Stimulated activated CD4-positive, alpha-beta T cell treated with anti-CD3 and anti-CD28 coated beads, Interleukin-12 subunit alpha, Interleukin-12 subunit beta, amount 100 ng/mL, for 48 hours (primary cell): ENCODE measurements around the gene PHOSPHO2.

Experiments
- DNase-seq, 3 donors: peaks; one replicate each; pipeline ENCODE4 v3.0.0-alpha.2; 2020; ENCODE audit warnings: low read depth in 2 of 3, low spot score in 1 of 3

Gene PHOSPHO2

GRCh38 chr2:169694113-169694893, at the start of gene PHOSPHO2, which contains the start of gene CFAP210:
Gene PHOSPHO2, plus strand, starts transcription at chr2:169694469. Its CDS starts 6,503 bp downstream, at chr2:169700972.
Gene CFAP210, minus strand, starts transcription at chr2:169694405. Its CDS starts 78 bp downstream, at chr2:169694327.
- DNase-seq: peak; percentile 96 to 99 (median 96)

- DNase-seq: no peak
Observed at GRCh38 chr2:169647496-169647895, 46.8 kb upstream of the PHOSPHO2 start.

GRCh38 chr2:169649278-169649677, 45.0 kb upstream of the PHOSPHO2 start:
- no peak for DNase-seq

- DNase-seq: no peak
Observed at GRCh38 chr2:169653636-169654035, 40.6 kb upstream of the PHOSPHO2 start.

GRCh38 chr2:169656164-169656563, 38.1 kb upstream of the PHOSPHO2 start:
- no peak for DNase-seq

DNA sequence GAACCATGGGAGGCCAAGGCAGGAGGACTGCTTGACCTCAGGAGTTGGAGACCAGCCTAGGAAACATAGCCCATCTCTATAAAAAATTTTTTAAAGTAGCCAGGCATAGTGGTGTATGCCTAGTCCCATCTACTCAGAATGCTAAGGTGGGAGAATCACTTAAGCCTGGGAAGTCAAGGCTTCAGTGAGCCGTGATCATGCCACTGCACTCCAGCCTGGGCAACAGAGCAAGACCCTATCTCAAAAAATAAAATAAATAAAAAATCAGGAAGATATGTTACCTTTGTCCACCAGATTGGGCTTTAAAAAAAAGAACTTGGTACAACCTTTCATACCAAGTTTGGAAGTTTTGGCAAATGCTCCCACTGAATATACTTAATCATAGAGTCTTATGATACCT, 35.4 kb upstream of the PHOSPHO2 start:
- no peak for DNase-seq

DNA sequence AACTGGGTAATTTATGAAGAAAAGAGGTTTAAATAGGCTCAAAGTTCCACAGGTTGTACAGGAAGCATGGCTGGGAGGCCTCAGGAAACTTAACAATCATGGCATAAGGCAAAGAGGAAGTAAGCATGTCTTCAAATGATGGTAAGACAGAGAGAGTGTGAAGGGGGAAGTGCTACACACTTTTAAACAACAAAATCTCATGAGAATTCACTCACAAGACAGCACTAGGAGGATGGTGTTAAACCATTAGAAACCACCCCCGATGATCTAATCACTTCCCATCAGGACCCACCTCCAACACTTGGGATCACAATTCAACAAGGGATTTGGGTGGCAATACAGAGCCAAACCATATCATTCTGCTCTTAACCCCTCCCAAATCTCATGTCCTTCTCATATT, 34.9 kb upstream of the PHOSPHO2 start:
- no peak for DNase-seq

GRCh38 chr2:169661265-169661664, 33.0 kb upstream of the PHOSPHO2 start:
- DNase-seq: no peak

DNA sequence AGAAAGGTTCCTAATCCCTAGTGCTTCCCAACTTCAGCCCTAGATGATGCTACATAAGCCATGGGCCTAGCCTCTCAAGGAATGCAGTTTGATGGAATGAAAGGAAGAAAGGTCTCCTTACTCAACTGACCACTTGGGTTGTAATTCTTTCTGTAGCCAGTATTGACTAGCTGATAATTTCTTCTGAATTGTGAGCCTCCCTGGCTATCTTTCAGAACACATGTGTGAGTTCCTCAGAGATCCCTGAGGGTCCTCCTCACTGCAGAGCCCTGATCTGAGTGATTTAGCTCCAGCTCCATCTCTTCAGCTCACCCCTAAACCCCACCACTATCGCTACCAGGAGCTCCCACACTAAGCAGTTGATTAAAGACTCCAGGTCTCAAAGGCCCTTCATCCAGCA, 31.5 kb upstream of the PHOSPHO2 start:
- DNase-seq: no peak

DNA sequence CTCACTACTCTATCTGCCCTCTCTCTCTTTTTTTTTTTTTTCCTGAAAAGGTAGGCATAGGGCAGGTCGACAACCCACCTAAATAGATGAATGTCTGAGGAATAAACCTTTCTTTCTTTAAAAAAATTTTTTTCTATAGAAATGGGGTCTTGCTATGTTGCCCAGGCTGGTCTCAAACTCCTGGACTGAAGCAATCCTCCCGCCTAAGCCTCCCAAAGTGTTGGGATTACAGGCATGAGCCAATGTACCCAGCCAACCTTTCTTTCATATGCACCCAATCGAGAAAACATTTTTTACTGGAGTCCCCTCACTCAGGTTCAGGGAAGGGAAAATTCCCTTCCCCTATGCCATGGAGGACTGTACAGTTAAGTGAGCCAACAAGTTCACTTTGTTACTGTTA, 31.0 kb upstream of the PHOSPHO2 start:
- DNase-seq: no peak

DNA sequence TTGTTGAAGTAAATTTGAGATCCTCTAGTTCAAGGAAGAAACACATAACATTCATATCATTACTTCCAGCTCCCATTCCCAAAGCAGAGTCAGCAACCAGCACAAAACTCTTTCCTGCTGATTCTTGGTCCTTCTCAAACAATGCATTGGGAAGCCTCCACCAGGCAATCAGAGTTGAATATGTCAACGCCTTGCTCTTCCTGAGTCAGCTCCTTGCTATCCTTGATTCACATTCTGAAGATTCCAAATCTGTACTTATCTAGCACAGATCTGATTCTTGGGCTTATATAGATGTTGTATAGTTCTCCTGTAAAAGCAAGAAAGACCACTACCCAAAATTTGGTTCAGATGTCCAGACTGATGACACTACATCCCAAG, 29.7 kb upstream of the PHOSPHO2 start:
- DNase-seq: no peak

DNA sequence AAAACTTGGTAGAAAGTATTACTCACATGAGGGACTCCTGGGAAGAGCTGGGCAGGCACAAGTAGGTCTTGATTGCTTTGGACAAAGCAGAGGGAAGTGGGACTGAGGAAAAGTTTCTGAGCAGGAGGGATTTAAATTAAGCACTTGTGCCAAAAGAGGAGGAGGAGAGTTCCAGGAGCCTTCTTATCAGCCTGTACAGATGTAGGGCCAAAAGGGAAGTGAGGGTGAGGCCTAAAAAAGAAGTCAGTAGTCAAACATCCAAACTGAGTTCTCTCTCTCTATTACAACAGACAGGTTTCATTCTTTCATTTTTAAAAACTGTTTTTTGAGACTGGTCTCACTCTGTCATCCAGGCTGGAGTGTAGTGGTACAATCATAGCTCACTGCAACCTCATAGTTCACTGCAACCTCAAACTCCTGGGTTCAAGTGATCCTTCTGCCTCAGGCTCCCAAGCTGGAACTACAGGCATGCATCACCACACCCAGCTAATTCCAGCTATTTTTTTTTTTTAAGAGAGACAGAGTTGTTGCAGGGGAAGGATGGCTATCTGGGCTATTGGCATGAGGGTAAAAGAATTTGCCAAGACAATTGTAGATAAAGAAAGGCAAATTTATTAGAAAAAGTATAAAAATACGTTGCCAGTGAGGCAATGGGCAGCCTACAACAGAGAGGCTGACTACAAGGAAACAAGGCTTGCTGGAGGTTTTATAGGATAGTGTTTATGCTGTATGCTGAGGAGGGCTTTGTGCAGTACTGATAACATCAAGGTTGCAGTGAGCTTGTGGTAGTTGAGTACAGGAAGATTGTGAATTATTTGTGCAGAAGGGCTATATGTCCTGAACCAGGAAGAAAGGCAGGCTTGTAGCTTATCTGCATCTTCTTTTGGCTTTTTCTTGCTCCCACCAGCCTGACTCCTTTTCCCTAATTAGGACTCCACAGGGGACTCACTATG, 29.0 kb upstream of the PHOSPHO2 start:
- no peak for DNase-seq

DNA sequence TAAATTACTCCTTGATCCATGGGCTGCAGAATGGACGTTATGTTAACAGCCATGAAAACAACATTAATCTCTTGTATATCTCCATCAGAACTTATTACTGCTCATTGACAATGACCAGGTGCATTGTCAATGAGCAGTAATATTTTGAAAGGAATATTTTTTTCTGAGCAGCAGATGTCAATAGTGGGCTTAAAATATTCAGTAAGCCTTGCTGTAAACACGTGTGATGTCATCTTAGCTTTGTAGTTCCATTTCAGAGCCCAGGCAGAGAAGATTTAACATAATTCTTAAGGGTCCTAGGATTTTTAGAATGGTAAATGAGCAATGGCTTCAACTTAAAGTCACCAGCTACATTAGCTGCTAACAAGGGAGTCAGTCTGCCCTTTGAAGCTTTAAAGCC, 26.7 kb upstream of the PHOSPHO2 start:
- DNase-seq: no peak

DNA sequence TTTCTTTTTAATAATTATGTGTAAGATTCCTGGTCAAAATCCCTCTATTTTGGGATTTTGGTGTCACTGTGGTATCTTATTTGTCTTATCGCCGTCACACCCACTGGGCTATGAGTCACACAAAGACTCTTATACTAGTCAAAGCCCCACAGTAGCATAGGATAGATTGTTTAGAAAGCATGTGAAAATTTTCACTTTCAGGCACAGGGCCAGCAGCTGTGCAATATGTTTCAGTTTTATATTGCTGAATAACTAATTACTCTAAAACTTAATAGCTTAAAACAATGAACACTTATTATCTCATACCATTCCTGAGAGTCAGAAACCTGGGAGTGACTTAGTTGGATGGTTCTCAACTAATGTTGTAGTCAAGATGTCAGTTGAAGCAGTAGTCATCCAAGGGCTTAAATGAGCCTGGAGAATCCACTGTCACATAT, 24.0 kb upstream of the PHOSPHO2 start:
- no peak for DNase-seq

GRCh38 chr2:169670937-169671336, 23.3 kb upstream of the PHOSPHO2 start:
- DNase-seq: no peak

GRCh38 chr2:169672406-169672805, 21.9 kb upstream of the PHOSPHO2 start:
- DNase-seq: no peak

DNA sequence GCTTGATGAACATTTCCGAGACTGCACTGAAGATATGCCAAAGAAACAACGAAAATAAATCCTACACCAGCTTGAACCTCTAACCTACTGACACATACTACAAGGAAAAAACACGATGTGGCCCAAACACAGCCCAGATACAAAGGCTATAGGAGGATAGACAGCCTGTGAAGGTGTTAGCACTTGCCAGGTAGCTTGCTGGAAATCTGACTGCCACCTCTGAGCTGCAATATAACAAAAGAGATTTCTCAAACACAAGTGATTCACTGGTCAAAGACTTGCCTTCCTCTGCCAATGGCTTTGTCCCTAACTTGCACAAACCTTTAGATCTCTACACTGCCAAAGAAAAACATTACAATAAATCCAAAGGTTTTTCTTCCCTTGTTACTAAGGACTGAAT, 21.2 kb upstream of the PHOSPHO2 start:
- DNase-seq: no peak

- no peak for DNase-seq
Observed at GRCh38 chr2:169673921-169674320, 20.3 kb upstream of the PHOSPHO2 start.

DNA sequence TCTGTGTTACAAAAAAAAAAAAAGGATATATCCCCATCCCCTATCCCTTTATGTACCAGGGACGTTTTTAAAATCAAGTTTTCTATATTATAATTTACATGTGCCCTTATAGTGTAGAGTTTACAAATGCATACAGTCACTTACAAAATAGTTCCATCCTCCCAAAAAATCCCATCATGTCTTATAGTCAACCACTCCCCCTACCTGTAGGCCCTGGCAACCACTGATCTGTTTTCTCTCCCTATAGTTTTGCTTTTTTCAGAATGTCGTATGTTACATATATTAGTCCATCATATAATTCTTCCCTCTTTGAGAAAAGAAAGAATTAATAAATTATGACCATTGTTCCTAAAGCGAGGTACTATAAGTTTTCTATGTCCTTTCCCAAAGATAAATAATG, 17.9 kb upstream of the PHOSPHO2 start:
- no peak for DNase-seq

DNA sequence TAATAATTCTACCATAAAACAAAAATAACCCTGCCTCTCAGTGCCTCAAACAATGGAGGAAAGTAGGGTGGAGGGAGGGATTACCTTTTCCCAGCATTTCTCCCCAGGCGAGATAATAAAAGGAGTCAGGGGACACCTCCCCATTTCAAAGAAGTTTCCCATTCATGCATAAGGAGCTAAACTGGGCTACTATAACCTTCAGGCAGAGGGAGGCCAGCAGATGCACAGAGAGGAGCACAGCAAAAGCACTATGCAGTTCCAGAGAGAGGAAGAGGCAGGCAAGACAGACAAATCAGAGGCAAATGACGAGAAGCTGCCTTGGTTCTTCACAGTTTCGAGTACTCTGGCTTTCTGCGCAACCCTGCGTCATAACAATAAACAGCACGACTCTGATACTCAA, 17.4 kb upstream of the PHOSPHO2 start:
- DNase-seq: no peak

DNA sequence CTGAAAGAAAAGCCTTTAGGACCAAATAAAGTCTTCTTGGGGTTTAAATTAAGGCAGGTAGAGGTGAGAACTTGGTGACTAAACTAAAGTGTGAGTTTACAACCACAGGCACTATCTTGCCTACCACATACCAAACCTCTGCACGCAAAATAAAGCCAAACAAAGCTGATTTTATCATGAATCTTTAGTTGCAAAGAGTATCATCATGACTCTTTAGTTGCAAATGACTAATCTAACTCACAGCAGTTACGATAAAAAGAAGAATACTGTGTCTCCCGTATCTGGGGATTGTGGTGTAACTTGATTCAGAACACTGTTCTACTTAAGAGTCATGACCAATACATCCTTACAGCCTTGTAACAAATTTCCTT, 11.2 kb upstream of the PHOSPHO2 start:
- DNase-seq: peak in 1 of 3 donors; percentile 15
